HCT116 (cell line): ENCODE measurements around the gene PPM1D.

Experiments used
- EZH2 ChIP-seq: fragments of 200-600 bp; sonication (generic); IDR thresholded peaks from 2 replicates; pipeline ENCODE4 v1.6.1; 2017; ENCODE audit warnings: antibody characterized with exemption, mixed run types
- JUND ChIP-seq: IDR thresholded peaks from 2 replicates; pipeline ENCODE4 v1.6.1; 2012
- POLR2A ChIP-seq: IDR thresholded peaks from 2 replicates; pipeline ENCODE4 v1.7.0; 2011; ENCODE audit warnings: borderline replicate concordance; ENCODE audit not compliant: insufficient read depth, insufficient read length; ENCODE audit errors: extremely low read depth
- ZNF274 ChIP-seq: fragments of 200-500 bp; sonication (Bioruptor generic); IDR thresholded peaks from 2 replicates; pipeline ENCODE4 v1.6.1; 2014; ENCODE audit warnings: mild to moderate bottlenecking, low read depth, low read length, inconsistent platforms
- TF ChIP-seq, protein P1 (sequence below), 3 experiments: fragments of 200-600 bp in 1 of 3; sonication (generic) in 1 of 3; IDR thresholded peaks in 2 of 3; conservative IDR thresholded peaks in 1 of 3; 2 replicates each; pipeline ENCODE4 v1.5.1; 2012 to 2017; ENCODE audit warnings: low read depth in 2 of 3, low read length in 2 of 3, antibody characterized with exemption in 1 of 3, borderline replicate concordance in 1 of 3, control low read depth in 1 of 3, mild to moderate bottlenecking in 1 of 3, mixed read lengths in 1 of 3, mixed run types in 1 of 3, moderate library complexity in 1 of 3; ENCODE audit not compliant: insufficient read depth in 1 of 3

DNA sequence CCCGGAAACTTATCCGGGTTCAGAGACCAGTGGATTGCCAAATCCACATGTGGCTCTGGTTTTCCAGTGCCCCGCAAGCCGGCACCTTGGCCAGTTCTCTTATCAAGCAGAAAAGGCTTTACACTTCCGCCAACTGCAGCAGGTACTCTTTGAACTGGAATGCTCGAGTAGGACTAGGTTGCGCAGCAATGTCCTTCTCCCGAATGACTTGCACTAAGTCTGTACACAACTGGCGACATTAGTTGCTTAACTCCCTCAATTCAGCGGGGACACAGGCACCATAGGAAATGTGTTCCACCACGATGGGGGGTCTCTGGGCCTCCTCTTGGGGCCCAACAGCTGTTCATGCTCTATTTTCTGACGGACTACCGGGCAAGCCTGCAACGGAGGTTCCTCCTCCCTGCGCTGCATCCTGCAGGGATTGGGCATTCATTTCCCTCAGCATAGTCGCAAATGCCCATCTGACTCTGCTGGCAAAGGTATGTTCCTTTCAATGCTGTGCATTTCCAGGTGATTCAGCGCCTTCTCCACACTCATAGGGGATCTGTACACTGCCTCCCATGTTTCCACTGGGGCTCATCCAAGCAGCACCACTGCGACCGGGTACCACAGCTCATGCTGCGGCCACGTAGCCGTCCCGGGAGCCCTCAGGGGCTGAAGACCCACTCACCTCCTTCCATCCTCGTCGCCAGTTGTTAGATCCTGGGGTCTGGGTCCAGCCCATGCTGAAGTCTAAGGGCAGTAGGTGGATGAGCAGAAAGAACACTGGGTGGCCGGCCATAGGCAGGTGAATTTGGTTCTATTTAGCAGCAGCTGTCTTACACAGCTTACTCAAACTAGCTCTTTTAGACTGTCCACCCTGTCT is 39.8 kb upstream of the PPM1D start:
- no peak for TF ChIP-seq POLR2A
- no peak for TF ChIP-seq ZNF274
- TF ChIP-seq, protein P1, sequence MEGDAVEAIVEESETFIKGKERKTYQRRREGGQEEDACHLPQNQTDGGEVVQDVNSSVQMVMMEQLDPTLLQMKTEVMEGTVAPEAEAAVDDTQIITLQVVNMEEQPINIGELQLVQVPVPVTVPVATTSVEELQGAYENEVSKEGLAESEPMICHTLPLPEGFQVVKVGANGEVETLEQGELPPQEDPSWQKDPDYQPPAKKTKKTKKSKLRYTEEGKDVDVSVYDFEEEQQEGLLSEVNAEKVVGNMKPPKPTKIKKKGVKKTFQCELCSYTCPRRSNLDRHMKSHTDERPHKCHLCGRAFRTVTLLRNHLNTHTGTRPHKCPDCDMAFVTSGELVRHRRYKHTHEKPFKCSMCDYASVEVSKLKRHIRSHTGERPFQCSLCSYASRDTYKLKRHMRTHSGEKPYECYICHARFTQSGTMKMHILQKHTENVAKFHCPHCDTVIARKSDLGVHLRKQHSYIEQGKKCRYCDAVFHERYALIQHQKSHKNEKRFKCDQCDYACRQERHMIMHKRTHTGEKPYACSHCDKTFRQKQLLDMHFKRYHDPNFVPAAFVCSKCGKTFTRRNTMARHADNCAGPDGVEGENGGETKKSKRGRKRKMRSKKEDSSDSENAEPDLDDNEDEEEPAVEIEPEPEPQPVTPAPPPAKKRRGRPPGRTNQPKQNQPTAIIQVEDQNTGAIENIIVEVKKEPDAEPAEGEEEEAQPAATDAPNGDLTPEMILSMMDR (IDR thresholded peaks at IDR 0.05 in 2 of 3, conservative IDR thresholded peaks at IDR 0.05 in 1 of 3; ENCODE audit: borderline replicate concordance in 1 of 3, insufficient read depth in 1 of 3, low read depth in 2 of 3, low read length in 2 of 3), result no peak
- no peak for TF ChIP-seq EZH2
- TF ChIP-seq JUND, result no peak
